Prostate gland (tissue), 2 donors: Measurements from ENCODE around the gene GOLGA6A.

Experiments
- CTCF ChIP-seq, 4 experiments: fragments of 200-600 bp in 2 of 4; fragments of 450-650 bp in 2 of 4; sonication (generic) in 2 of 4; IDR thresholded peaks; 1 replicate in 3 of 4; 2 replicates in 1 of 4; pipeline ENCODE4 v1.5.1; 2016 to 2019; ENCODE audit warnings: antibody characterized with exemption in 4 of 4, mild to moderate bottlenecking in 2 of 4, moderate library complexity in 2 of 4
- POLR2A ChIP-seq: fragments of 450-650 bp; IDR thresholded peaks from one replicate; pipeline ENCODE4 v1.6.1; 2016; ENCODE audit warnings: antibody characterized with exemption, mild to moderate bottlenecking
- POLR2AphosphoS5 ChIP-seq: sonication (generic); formaldehyde crosslinking; IDR thresholded peaks from one replicate; pipeline ENCODE4 v1.6.1; 2017; ENCODE audit warnings: antibody characterized with exemption

GRCh38 chr15:74108111-74108510, 25.8 kb upstream of the GOLGA6A start:
- TF ChIP-seq CTCF (IDR thresholded peaks at IDR 0.05) (no peak), POLR2A (no peak), POLR2AphosphoS5 (no peak)
